ENCODE data around the gene DPM3.
"Not testable (repeated sequence)": the region's sequence is repeated elsewhere in the genome, so short reads cannot be mapped to it uniquely, and the experiment has no call there.

The DPM3 gene

GRCh38 chr1:155155996-155156643 lies 15.8 kb upstream of the DPM3 start:
- not testable (repeated sequence) for DNase-seq

GRCh38 chr1:155145491-155145890 lies 5.2 kb upstream of the DPM3 start:
- DNase-seq, result no peak

- peak; percentile 12 for DNase-seq
These were observed 1.4 kb upstream of the DPM3 start for GRCh38 chr1:155141749-155142148.

GRCh38 chr1:155140630-155140953 lies 261 bp upstream of the DPM3 start:
- no peak for DNase-seq

GRCh38 chr1:155137154-155137949 lies 3.0 kb downstream of the DPM3 start:
- DNase-seq, result no peak

- DNase-seq, result no peak
These were observed 3.6 kb downstream of the DPM3 start for GRCh38 chr1:155136748-155137147.

GRCh38 chr1:155135415-155136028 lies 4.8 kb downstream of the DPM3 start, which contains the start of gene SLC50A1:
SLC50A1 (plus strand) TSS chr1:155135852; CDS start chr1:155135912, 60 bp downstream.
- peak; percentile 99 for DNase-seq

- DNase-seq, result peak; percentile 99
These were observed 5.4 kb downstream of the DPM3 start for GRCh38 chr1:155134880-155135414.

GRCh38 chr1:155134322-155134721 lies 6.0 kb downstream of the DPM3 start:
- DNase-seq, result peak; percentile 55

- no peak for DNase-seq
These were observed 6.5 kb downstream of the DPM3 start for GRCh38 chr1:155133799-155134281.

- DNase-seq, result no peak
These were observed 8.5 kb downstream of the DPM3 start for GRCh38 chr1:155131856-155132255.

GRCh38 chr1:155131285-155131684 lies 9.0 kb downstream of the DPM3 start:
- no peak for DNase-seq

GRCh38 chr1:155130272-155131006 lies 9.9 kb downstream of the DPM3 start:
- no peak for DNase-seq

GRCh38 chr1:155128755-155129473 lies 11.4 kb downstream of the DPM3 start:
- DNase-seq, result peak; percentile 65

GRCh38 chr1:155127967-155128754 lies 12.2 kb downstream of the DPM3 start:
- no peak for DNase-seq

GRCh38 chr1:155127105-155127966 lies 13.0 kb downstream of the DPM3 start, which contains the start of gene EFNA1:
EFNA1 (plus strand) TSS chr1:155127876; CDS start chr1:155127978, 102 bp downstream.
- DNase-seq, result peak; percentile 89

- DNase-seq, result peak; percentile 95
These were observed 13.7 kb downstream of the DPM3 start for GRCh38 chr1:155126556-155127104.

- DNase-seq, result peak; percentile 94
These were observed 14.3 kb downstream of the DPM3 start for GRCh38 chr1:155125946-155126555.

- peak; percentile 66 for DNase-seq
These were observed 14.8 kb downstream of the DPM3 start for GRCh38 chr1:155125511-155125945.

All from islet precursor cell (in vitro differentiated cells).